HG02642 (cell line): Measurements from ENCODE around the gene ZBTB7B.

Source experiments
- ATAC-seq: cut with Tn5 transposase; IDR thresholded peaks from one replicate; pipeline ENCODE4 v1.9.1; 2021; ENCODE audit warnings: mild to moderate bottlenecking; ENCODE audit not compliant: unreplicated experiment, poor library complexity

Gene ZBTB7B

GRCh38 chr1:155014709-155015508 is 12.3 kb downstream of the ZBTB7B start:
- ATAC-seq = no peak

- no peak for ATAC-seq
Measured at GRCh38 chr1:155015527-155016230, 13.1 kb downstream of the ZBTB7B start.

- ATAC-seq = no peak
Measured at GRCh38 chr1:155016231-155016831, 13.7 kb downstream of the ZBTB7B start.

GRCh38 chr1:155017041-155017945 is 14.7 kb downstream of the ZBTB7B start:
- ATAC-seq = peak; percentile 81

GRCh38 chr1:155017946-155018316 is 15.3 kb downstream of the ZBTB7B start:
- no peak for ATAC-seq

GRCh38 chr1:155018617-155019348 is 16.2 kb downstream of the ZBTB7B start:
- no peak for ATAC-seq

- no peak for ATAC-seq
Measured at GRCh38 chr1:155019377-155020245, 17.0 kb downstream of the ZBTB7B start.

GRCh38 chr1:155022136-155022926 is 19.7 kb downstream of the ZBTB7B start:
- ATAC-seq = no peak

- no peak for ATAC-seq
Measured at GRCh38 chr1:155022927-155023236, 20.3 kb downstream of the ZBTB7B start.

GRCh38 chr1:155023627-155024026 is 21.0 kb downstream of the ZBTB7B start:
- ATAC-seq = no peak

- ATAC-seq = no peak
Measured at GRCh38 chr1:155024315-155024714, 21.7 kb downstream of the ZBTB7B start.

GRCh38 chr1:155026154-155026553 is 23.6 kb downstream of the ZBTB7B start:
- no peak for ATAC-seq

GRCh38 chr1:155026588-155026987 is 24.0 kb downstream of the ZBTB7B start:
- no peak for ATAC-seq

GRCh38 chr1:155029513-155030242 is 27.1 kb downstream of the ZBTB7B start:
- ATAC-seq = no peak

- ATAC-seq = no peak
Measured at GRCh38 chr1:155030243-155030795, 27.7 kb downstream of the ZBTB7B start.

- ATAC-seq = no peak
Measured at GRCh38 chr1:155030899-155031298, 28.3 kb downstream of the ZBTB7B start.

- ATAC-seq = no peak
Measured at GRCh38 chr1:155032886-155033285, 30.3 kb downstream of the ZBTB7B start.
